ENCODE measurements around the gene SUPT6H. TPM values are rescaled to one million over a fixed set of nuclear protein-coding genes. Genes with fewer than 3 reads are reported as not detected.

SUPT6H gene
- total RNA-seq, 2 donors from 2014 or later, result 40.1 to 47.1 TPM

- Histone ChIP-seq H3K36me3 (no peaks in the 10 kb centered on the region), H3K27ac (peak overlapping the region; percentile 94), H3K4me1 (no peaks in the 10 kb centered on the region), H3K4me3 (peak overlapping the region; percentile 56), H3K9ac (ENCODE audit: low read depth in 2 of 2, low read length in 2 of 2) (peak overlapping the region; percentile 67 to 86), H3K9me3 (no peaks in the 10 kb centered on the region), H3K27me3 (no peaks in the 10 kb centered on the region)
- no peak for TF ChIP-seq CTCF (IDR thresholded peaks at IDR 0.05)
- peak; percentile 95 for DNase-seq
- intact Hi-C loops (cut with DNase I), result no loop called here
Measured at GRCh38 chr17:28710861-28711722, 49.1 kb downstream of the SUPT6H start.

GRCh38 chr17:28711723-28712031, 49.7 kb downstream of the SUPT6H start, which contains the start of gene PROCA1:
Gene PROCA1, minus strand, starts transcription at chr17:28711888. Its CDS starts 228 bp downstream, at chr17:28711660.
- peak within 1 kb of the TSS; percentile 67 to 86 for H3K9ac ChIP-seq (ENCODE audit: low read depth in 2 of 2, low read length in 2 of 2)
- no peaks in the 10 kb centered on the region for H3K4me1 ChIP-seq
- no peaks in the 10 kb centered on the region for H3K27me3 ChIP-seq
- intact Hi-C loops (cut with DNase I), result no loop called here
- DNase-seq, result no peak
- H3K9me3 ChIP-seq, result no peaks in the 10 kb centered on the region
- H3K4me3 ChIP-seq, result peak within 1 kb of the TSS; percentile 56
- TF ChIP-seq CTCF (IDR thresholded peaks at IDR 0.05), result no peak
- no peaks in the 10 kb centered on the region for H3K36me3 ChIP-seq
- peak within 1 kb of the TSS; percentile 94 for H3K27ac ChIP-seq

GRCh38 chr17:28712032-28712704, 50.2 kb downstream of the SUPT6H start:
- Histone ChIP-seq H3K4me1 (no peaks in the 10 kb centered on the region), H3K9ac (ENCODE audit: low read depth in 2 of 2, low read length in 2 of 2) (peak overlapping the region; percentile 67 to 86), H3K9me3 (no peaks in the 10 kb centered on the region), H3K27ac (peak overlapping the region; percentile 94), H3K36me3 (no peaks in the 10 kb centered on the region), H3K27me3 (peaks cover 5% of the 10 kb centered on the region), H3K4me3 (peak overlapping the region; percentile 56)
- intact Hi-C loops (cut with DNase I), result no loop called here
- DNase-seq, result peak; percentile 56
- TF ChIP-seq CTCF (IDR thresholded peaks at IDR 0.05), result no peak

GRCh38 chr17:28712705-28713415, 50.9 kb downstream of the SUPT6H start:
- intact Hi-C loops (cut with DNase I), result no loop called here
- no peaks in the 10 kb centered on the region for H3K36me3 ChIP-seq
- H3K4me1 ChIP-seq, result no peaks in the 10 kb centered on the region

More at GRCh38 chr17:28712705-28713415, 50.9 kb downstream of the SUPT6H start:
- DNase-seq, result no peak
- no peak overlapping the region for H3K27ac ChIP-seq
- peaks cover 11% of the 10 kb centered on the region for H3K27me3 ChIP-seq
- no peak for TF ChIP-seq CTCF (IDR thresholded peaks at IDR 0.05)
- peak overlapping the region in 1 of 2 donors; percentile 9 for H3K9ac ChIP-seq (ENCODE audit: low read depth in 2 of 2, low read length in 2 of 2)
- H3K9me3 ChIP-seq, result no peaks in the 10 kb centered on the region
- H3K4me3 ChIP-seq, result no peak overlapping the region
